Measurements from ENCODE around the gene TACR2.

DNA sequence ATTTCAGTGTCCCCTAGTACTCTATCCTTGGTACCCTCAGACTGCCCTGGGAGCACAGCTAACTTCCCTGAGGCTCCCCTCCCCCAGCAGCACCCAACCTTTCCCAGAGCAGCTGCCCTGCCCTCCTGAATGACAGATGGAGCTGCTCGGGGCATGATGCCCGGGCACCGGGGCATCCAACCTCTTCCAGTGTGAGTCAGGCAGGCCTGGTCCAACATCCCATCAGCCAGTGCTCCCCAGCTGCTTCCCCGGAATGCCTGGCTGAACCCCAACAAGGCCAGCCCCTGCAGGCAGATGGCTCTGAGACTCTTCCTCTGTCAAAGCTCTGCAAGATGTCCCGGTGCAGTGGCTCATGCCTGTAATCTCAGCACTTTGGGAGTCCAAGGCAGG is 22.6 kb upstream of the TACR2 start:
- TF ChIP-seq FOXA1 (IDR thresholded peaks at IDR 0.05) (no peak), BHLHE40 (IDR thresholded peaks at IDR 0.05; ENCODE audit: borderline replicate concordance) (no peak), FOXK2 (IDR thresholded peaks at IDR 0.05) (no peak), ZNF384 (IDR thresholded peaks at IDR 0.05) (no peak), HDGF (IDR thresholded peaks at IDR 0.05; ENCODE audit: borderline replicate concordance) (no peak)
